Thyroid gland (tissue), 4 donors: ENCODE data around the gene PCDH19. TPM values are rescaled to one million over a fixed set of nuclear protein-coding genes. Genes with fewer than 3 reads are reported as not detected.

Experiments used
- DNase-seq, 2 donors: peaks; one replicate each; pipeline ENCODE4 v3.0.0-alpha.2; 2019
- H3K27ac ChIP-seq, 3 donors: fragments of 200-600 bp; sonication (generic); 1 replicate in 2 of 3; 2 replicates in 1 of 3; pipeline ENCODE4 v1.5.1; 2016 to 2019; ENCODE audit warnings: mild to moderate bottlenecking in 1 of 3, moderate library complexity in 1 of 3
- H3K27me3 ChIP-seq: fragments of 200-600 bp; sonication (generic); one replicate; pipeline ENCODE4 v1.5.1; 2019
- H3K36me3 ChIP-seq, 2 donors: fragments of 200-600 bp; sonication (generic); one replicate each; pipeline ENCODE4 v1.5.1; 2016 to 2019
- H3K4me1 ChIP-seq, 2 donors: fragments of 200-600 bp; sonication (generic); one replicate each; pipeline ENCODE4 v1.5.1; 2017 to 2019
- H3K4me3 ChIP-seq, 3 donors: fragments of 200-600 bp; sonication (generic); replicated peaks in 1 of 3; 1 replicate in 2 of 3; 2 replicates in 1 of 3; pipeline ENCODE4 v1.5.1; 2016; ENCODE audit warnings: mild to moderate bottlenecking in 1 of 3
- H3K9me3 ChIP-seq: fragments of 200-600 bp; sonication (generic); one replicate; pipeline ENCODE4 v1.5.1; 2017
- CTCF ChIP-seq, 6 experiments: fragments of 200-600 bp in 3 of 6; fragments of 450-650 bp in 3 of 6; sonication (generic) in 3 of 6; IDR thresholded peaks; one replicate each; pipeline ENCODE4 v1.5.1; 2016 to 2019; ENCODE audit warnings: antibody characterized with exemption in 6 of 6, mild to moderate bottlenecking in 2 of 6, inconsistent platforms in 1 of 6, moderate library complexity in 1 of 6
- POLR2A ChIP-seq, 2 donors: fragments of 450-650 bp; IDR thresholded peaks; one replicate each; pipeline ENCODE4 v1.6.1; 2017; ENCODE audit warnings: antibody characterized with exemption in 2 of 2, mild to moderate bottlenecking in 2 of 2, moderate library complexity in 1 of 2
- WGBS, 2 donors: methylation state at CpG; one replicate each; pipeline ENCODE4 v1.1.5; 2017; 5-methylcytosine and 5-hydroxymethylcytosine counted together
- intact Hi-C: fragments of 100-400 bp; cut with DNase I; formaldehyde crosslinking; loops from one replicate; pipeline ENCODE4 v1.15.1; 2023
- total RNA-seq, 4 donors: library from RNA; depleted of rRNA; stranded (reverse); fragments of >200 nt; gene quantifications; one replicate each; pipeline ENCODE4 v1.2.3, GENCODE V29; 2016

Gene PCDH19
- total RNA-seq, 4 donors from 2014 or later, result 0.40 to 0.88 (median 0.52) TPM

GRCh38 chrX:100247826-100248225 is 162.2 kb downstream of the PCDH19 start:
- no peak for DNase-seq
- no peak overlapping the region for H3K27ac ChIP-seq
- no peak for TF ChIP-seq POLR2A (IDR thresholded peaks at IDR 0.05)
- no peak for TF ChIP-seq CTCF (IDR thresholded peaks at IDR 0.05)
- H3K36me3 ChIP-seq, result no peaks in the 10 kb centered on the region
- no peaks in the 10 kb centered on the region for H3K9me3 ChIP-seq
- H3K4me3 ChIP-seq, result no peak overlapping the region
- no peaks in the 10 kb centered on the region for H3K27me3 ChIP-seq
- intact Hi-C loops, result no loop called here
- no peaks in the 10 kb centered on the region for H3K4me1 ChIP-seq

- H3K9me3 ChIP-seq, result no peaks in the 10 kb centered on the region
- no peak overlapping the region for H3K4me3 ChIP-seq
- no peak for DNase-seq
- WGBS, 2 donors, result 82 to 100% methylated on average over 1 of the region's 1 CpG
- no peak for TF ChIP-seq POLR2A (IDR thresholded peaks at IDR 0.05)
- no peak for TF ChIP-seq CTCF (IDR thresholded peaks at IDR 0.05)
- H3K27ac ChIP-seq, result no peak overlapping the region
- no peaks in the 10 kb centered on the region for H3K36me3 ChIP-seq
- H3K4me1 ChIP-seq, result no peaks in the 10 kb centered on the region
- intact Hi-C loops, result no loop called here
- H3K27me3 ChIP-seq, result no peaks in the 10 kb centered on the region
Observed at GRCh38 chrX:100244681-100245080, 165.4 kb downstream of the PCDH19 start.

Other genes starting within 250 kb of the PCDH19 start
- under 1 TPM in 1 of 4 donors, not detected in 3; 0.56 TPM for gene TNMD, start 174.7 kb upstream of the PCDH19 start, total RNA-seq
- gene TSPAN6, start 226.5 kb upstream of the PCDH19 start, total RNA-seq, result 10 to 100 TPM; 33.5 to 45.9 (median 35.2) TPM
- gene SRPX2, start 233.9 kb upstream of the PCDH19 start, total RNA-seq, result 10 to 100 TPM in 3 of 4 donors, 1 to 10 TPM in 1; 6.1 to 24.1 (median 12.5) TPM